ENCODE data around the gene KMO. TPM values are rescaled to one million over a fixed set of nuclear protein-coding genes. Genes with fewer than 3 reads are reported as not detected.

KMO gene
- total and polyA plus RNA-seq, 2 of the 13 experiments (the other 11 are each of a cell fraction or from before 2014, with no cell fraction given), result 0.01 TPM; not detected in 1

DNA sequence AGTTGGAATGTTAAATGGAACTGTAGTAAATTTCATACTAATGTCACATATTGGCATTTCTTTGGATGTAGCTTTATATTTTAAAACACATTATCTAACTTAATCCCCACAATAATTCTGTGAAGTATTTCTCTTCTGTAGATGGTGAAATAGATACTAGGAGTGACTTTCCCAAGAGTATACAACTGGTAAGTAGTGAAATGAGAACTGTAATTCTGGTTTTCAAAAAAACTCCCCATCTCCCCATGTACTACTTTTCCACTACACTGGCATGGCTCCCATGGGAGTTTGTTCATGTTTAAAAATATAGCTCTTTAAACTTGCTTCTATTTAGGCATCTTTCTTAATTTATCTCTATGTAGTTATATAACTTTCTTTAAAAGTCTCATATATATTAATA lies 97.8 kb downstream of the KMO start (continued):
- TF ChIP-seq BCLAF1 (IDR thresholded peaks at IDR 0.05) (no peak), FOXA3 (CRISPR knock-in tag; IDR thresholded peaks at IDR 0.05) (no peak), HES4 (CRISPR knock-in tag; IDR thresholded peaks at IDR 0.05; ENCODE audit: borderline replicate concordance) (no peak), BRCA1 (CRISPR knock-in tag; IDR thresholded peaks at IDR 0.05) (no peak), SP5 (CRISPR knock-in tag; IDR thresholded peaks at IDR 0.05; ENCODE audit: borderline replicate concordance, low read depth) (no peak)

DNA sequence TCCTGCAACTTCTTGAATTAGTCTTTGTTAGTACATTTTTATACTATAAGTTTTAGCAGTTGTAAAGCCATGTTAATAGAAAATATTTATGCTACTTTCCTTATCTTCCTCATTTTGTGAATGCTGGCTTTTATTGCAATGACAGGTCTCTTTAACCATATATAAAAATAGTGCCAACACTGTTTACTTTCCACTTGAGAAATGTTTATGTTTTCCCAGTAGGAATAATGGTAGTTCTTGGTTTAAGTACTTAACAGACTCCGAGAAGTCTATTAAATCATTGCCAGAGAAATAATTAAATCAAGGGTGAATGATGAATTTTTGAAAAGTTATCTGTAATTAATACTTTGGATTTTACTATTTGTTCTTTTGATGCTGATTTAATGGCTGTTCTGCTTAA lies 98.3 kb downstream of the KMO start:
- in situ Hi-C loops (cut with HindIII; ENCODE audit: extremely low pct_ligation_motif_present, low pct_unique_long_range_greater_than_20kb) (loop anchor here (10.0 kb wide), 1 partner anchor 106 kb away; no protein-coding TSS in a partner anchor), intact Hi-C loops (cut with micrococcal nuclease; ENCODE audit: unreplicated experiment) (no loop called here)
- POLR2A ChIA-PET, result no interaction called here
- H4K20me1 ChIP-seq (ENCODE audit: insufficient read depth, low read length), result no peaks in the 10 kb centered on the region
- H3K9me3 ChIP-seq (ENCODE audit: low read length), result no peaks in the 10 kb centered on the region
- WGBS (ENCODE audit: low lambda C conversion rate), result 98% methylated on average over 1 of the region's 1 CpG
- peaks cover 18% of the 10 kb centered on the region for H3K4me1 ChIP-seq (ENCODE audit: insufficient read depth, low read length)
- H3K4me2 ChIP-seq (ENCODE audit: low read depth, low read length), result no peak overlapping the region
- no TSS peak for BruUV-seq (replicated peaks)
- peaks cover 2 to 13% of the 10 kb centered on the region in 2 experiments; a peak in 4 of 5 replicates for H3K36me3 ChIP-seq (replicated peaks in 1 of 2; ENCODE audit: control insufficient read depth in 1 of 2, insufficient read depth in 2 of 2, low read length in 2 of 2)
- no peaks in the 10 kb centered on the region for H3K27me3 ChIP-seq (ENCODE audit: control insufficient read depth in 1 of 2, insufficient read depth in 2 of 2, low read length in 2 of 2)
- no peak for FAIRE-seq
- CTCF ChIA-PET (ENCODE audit: low intra/inter-chr PET ratio, low total read pairs), result no interaction called here
- no peaks in the 10 kb centered on the region for H3K79me2 ChIP-seq (ENCODE audit: insufficient read depth, low read length)
- H3K4me3 ChIP-seq (replicated peaks in 1 of 3; ENCODE audit: insufficient read depth in 1 of 3, low read depth in 2 of 3, low read length in 3 of 3), result no peak overlapping the region
- H3K27ac ChIP-seq (ENCODE audit: extremely low read length, insufficient read depth, low read length), result no peak overlapping the region
- no peak overlapping the region for H2AFZ ChIP-seq (ENCODE audit: low read length)
- no peak for DNase-seq (ENCODE audit: low spot score)
- H3K9ac ChIP-seq (ENCODE audit: insufficient read depth, low read depth, low read length), result no peak overlapping the region
- no peak for ATAC-seq
- TF ChIP-seq, protein P1, sequence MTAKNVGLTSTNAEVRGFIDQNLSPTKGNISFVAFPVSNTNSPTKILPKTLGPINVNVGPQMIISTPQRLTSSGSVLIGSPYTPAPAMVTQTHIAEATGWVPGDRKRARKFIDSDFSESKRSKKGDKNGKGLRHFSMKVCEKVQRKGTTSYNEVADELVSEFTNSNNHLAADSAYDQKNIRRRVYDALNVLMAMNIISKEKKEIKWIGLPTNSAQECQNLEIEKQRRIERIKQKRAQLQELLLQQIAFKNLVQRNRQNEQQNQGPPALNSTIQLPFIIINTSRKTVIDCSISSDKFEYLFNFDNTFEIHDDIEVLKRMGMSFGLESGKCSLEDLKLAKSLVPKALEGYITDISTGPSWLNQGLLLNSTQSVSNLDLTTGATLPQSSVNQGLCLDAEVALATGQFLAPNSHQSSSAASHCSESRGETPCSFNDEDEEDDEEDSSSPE (CRISPR knock-in tag; IDR thresholded peaks at IDR 0.05), result no peak
- no peak for TF ChIP-seq KDM2A (CRISPR knock-in tag; IDR thresholded peaks at IDR 0.05; ENCODE audit: borderline replicate concordance, low read depth)
- TF ChIP-seq, protein P2, sequence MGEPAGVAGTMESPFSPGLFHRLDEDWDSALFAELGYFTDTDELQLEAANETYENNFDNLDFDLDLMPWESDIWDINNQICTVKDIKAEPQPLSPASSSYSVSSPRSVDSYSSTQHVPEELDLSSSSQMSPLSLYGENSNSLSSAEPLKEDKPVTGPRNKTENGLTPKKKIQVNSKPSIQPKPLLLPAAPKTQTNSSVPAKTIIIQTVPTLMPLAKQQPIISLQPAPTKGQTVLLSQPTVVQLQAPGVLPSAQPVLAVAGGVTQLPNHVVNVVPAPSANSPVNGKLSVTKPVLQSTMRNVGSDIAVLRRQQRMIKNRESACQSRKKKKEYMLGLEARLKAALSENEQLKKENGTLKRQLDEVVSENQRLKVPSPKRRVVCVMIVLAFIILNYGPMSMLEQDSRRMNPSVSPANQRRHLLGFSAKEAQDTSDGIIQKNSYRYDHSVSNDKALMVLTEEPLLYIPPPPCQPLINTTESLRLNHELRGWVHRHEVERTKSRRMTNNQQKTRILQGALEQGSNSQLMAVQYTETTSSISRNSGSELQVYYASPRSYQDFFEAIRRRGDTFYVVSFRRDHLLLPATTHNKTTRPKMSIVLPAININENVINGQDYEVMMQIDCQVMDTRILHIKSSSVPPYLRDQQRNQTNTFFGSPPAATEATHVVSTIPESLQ (CRISPR knock-in tag; conservative IDR thresholded peaks at IDR 0.05), result no peak
- no peak for TF ChIP-seq ZHX1 (CRISPR knock-in tag; IDR thresholded peaks at IDR 0.05; ENCODE audit: low read depth)
- TF ChIP-seq KLF9 (CRISPR knock-in tag; IDR thresholded peaks at IDR 0.05; ENCODE audit: low read depth), result no peak
- no peak for TF ChIP-seq NBN (conservative IDR thresholded peaks at IDR 0.05)
- TF ChIP-seq, protein P3, sequence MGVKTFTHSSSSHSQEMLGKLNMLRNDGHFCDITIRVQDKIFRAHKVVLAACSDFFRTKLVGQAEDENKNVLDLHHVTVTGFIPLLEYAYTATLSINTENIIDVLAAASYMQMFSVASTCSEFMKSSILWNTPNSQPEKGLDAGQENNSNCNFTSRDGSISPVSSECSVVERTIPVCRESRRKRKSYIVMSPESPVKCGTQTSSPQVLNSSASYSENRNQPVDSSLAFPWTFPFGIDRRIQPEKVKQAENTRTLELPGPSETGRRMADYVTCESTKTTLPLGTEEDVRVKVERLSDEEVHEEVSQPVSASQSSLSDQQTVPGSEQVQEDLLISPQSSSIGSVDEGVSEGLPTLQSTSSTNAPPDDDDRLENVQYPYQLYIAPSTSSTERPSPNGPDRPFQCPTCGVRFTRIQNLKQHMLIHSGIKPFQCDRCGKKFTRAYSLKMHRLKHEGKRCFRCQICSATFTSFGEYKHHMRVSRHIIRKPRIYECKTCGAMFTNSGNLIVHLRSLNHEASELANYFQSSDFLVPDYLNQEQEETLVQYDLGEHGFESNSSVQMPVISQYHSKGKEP (CRISPR knock-in tag; IDR thresholded peaks at IDR 0.05), result no peak

Measured in HepG2 (cell line).